WERI-Rb-1 (cell line): ENCODE results near the gene MORF4L2.
A peak's percentile ranks its signal among the peaks of the same experiment; 100 is the strongest.

Experiments
- DNase-seq: peaks from one replicate; pipeline ENCODE4 v3.0.0-alpha.2; 2020
- H3K27ac ChIP-seq: fragments of 250-450 bp; sonication (Bioruptor Pico); 2 replicates; pipeline ENCODE4 v1.5.1; 2020; ENCODE audit warnings: mild to moderate bottlenecking, moderate library complexity
- H3K27me3 ChIP-seq: fragments of 250-450 bp; sonication (Bioruptor Pico); 2 replicates; pipeline ENCODE4 v1.5.1; 2021; ENCODE audit warnings: mild to moderate bottlenecking, low read depth, moderate library complexity; ENCODE audit not compliant: insufficient read depth, severe bottlenecking
- H3K36me3 ChIP-seq: fragments of 250-450 bp; sonication (Bioruptor Pico); 2 replicates; pipeline ENCODE4 v1.5.1; 2020; ENCODE audit warnings: mild to moderate bottlenecking, moderate library complexity
- H3K4me3 ChIP-seq: 2 replicates; pipeline ENCODE4 v1.5.1; 2011; ENCODE audit warnings: low read depth, mild to moderate bottlenecking, control low read depth, low read length
- H3K9me3 ChIP-seq: fragments of 250-450 bp; sonication (Bioruptor Pico); 2 replicates; pipeline ENCODE4 v1.5.1; 2021; ENCODE audit warnings: mild to moderate bottlenecking, moderate library complexity; ENCODE audit not compliant: severe bottlenecking
- TF ChIP-seq, protein P1 (sequence below): IDR thresholded peaks from 2 replicates; pipeline ENCODE4 v1.5.1; 2011; ENCODE audit warnings: low read depth, mild to moderate bottlenecking, control low read depth, inconsistent platforms, low read length

The MORF4L2 gene, protein sequence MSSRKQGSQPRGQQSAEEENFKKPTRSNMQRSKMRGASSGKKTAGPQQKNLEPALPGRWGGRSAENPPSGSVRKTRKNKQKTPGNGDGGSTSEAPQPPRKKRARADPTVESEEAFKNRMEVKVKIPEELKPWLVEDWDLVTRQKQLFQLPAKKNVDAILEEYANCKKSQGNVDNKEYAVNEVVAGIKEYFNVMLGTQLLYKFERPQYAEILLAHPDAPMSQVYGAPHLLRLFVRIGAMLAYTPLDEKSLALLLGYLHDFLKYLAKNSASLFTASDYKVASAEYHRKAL

DNA sequence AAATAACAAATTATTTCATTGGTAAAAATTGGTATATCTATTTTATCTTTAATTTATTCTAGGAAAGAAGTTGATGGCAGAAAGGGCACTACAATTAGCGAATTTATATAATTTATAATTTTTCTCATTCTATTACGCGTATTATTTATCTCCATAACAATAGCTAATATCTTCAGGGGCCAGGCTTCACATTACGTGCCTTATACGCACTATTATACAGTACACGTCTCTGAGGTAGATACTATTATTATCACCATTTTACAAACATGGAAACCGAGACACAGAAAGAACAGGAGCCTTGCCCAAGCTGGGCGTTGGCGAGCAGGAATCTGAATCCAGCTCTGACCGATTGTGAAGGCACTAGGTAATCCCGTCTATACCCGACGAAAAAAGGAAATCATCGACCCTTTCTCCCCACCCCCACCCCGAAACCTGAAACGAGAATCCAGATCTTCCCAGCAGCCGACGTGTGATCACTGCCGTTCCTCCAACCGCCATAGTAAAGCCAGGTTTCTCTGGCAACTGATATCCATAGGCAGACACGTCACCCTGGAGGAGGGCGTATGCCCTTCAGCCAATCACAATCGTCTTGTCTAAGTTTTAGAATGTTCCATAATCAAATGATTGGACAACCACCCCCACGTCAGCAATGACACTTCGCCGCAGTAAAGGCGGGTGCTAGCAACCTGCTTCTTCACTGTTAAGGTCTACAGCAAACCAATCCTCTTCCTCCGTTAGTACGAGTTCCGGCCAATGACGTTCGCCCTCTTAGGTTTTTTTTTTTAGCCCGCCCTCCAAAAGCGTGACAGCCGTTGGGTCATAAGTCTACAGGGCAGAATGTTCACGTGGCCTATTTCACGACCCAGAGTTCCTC, at the start of gene MORF4L2:
Gene MORF4L2, minus strand, starts transcription at position 501 of the 874 bp plus-strand sequence. CDS start 9,672 bp downstream, outside the sequence.
- Histone ChIP-seq H3K36me3 (peaks cover 32% of the 10 kb centered on the region), H3K4me3 (peak within 1 kb of the TSS; percentile 70), H3K27ac (peak within 1 kb of the TSS; percentile 95), H3K9me3 (no peaks in the 10 kb centered on the region), H3K27me3 (no peaks in the 10 kb centered on the region)
- TF ChIP-seq, protein P1, sequence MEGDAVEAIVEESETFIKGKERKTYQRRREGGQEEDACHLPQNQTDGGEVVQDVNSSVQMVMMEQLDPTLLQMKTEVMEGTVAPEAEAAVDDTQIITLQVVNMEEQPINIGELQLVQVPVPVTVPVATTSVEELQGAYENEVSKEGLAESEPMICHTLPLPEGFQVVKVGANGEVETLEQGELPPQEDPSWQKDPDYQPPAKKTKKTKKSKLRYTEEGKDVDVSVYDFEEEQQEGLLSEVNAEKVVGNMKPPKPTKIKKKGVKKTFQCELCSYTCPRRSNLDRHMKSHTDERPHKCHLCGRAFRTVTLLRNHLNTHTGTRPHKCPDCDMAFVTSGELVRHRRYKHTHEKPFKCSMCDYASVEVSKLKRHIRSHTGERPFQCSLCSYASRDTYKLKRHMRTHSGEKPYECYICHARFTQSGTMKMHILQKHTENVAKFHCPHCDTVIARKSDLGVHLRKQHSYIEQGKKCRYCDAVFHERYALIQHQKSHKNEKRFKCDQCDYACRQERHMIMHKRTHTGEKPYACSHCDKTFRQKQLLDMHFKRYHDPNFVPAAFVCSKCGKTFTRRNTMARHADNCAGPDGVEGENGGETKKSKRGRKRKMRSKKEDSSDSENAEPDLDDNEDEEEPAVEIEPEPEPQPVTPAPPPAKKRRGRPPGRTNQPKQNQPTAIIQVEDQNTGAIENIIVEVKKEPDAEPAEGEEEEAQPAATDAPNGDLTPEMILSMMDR, result no peak
- peak; percentile 91 for DNase-seq

DNA sequence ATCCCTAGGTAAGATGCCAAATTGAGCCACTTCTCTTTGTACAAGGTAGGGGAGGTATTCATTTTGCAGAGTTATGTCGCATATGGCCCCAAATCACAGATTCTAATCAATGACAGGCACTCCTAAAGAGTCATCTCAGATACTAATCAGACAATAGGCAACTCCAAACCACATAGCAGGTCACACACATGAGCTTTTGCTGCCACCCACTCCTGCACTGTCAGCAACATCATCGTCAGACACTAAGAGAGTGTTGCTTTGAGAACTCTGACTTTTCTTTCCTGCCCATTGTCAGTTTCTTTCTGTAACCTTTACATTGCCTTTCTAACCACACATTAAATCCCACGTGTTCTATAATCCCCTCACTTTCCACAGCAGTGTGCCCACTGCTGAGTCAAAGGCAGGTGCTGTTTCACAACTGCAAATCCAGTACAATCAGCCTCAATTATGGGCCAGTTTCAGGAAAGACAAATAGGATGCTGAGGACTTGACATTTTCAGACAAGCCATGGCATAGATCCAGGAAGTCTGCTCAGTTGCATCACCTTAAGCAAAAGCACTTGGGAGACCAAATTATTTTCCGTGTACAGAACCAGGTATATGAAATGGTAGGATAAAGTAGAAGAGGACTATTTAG, 47.7 kb upstream of the MORF4L2 start:
- no peak overlapping the region for H3K27ac ChIP-seq
- H3K4me3 ChIP-seq, result no peak overlapping the region
- peaks cover 17% of the 10 kb centered on the region for H3K27me3 ChIP-seq
- H3K9me3 ChIP-seq, result no peaks in the 10 kb centered on the region
- TF ChIP-seq, protein P1, result no peak
- H3K36me3 ChIP-seq, result no peaks in the 10 kb centered on the region
- no peak for DNase-seq

DNA sequence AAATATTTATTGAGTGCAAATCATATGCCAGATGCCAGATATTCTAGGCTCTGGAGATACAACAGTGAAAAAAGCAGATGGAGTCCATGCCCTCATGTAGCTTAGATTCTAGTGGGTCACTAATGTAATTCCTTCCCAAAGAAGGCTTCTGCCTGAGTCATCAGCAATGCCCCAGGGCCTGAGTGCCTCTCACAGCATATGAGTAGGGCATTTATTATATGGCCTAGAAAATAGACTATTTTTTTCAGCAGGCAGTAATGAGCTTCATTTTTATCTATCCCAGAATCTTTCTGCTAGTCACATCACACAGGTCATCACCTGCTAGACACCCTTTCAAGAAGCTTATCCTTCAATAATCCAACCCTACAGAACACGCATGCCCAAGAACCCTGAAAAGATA, 46.5 kb upstream of the MORF4L2 start:
- TF ChIP-seq, protein P1, result no peak
- no peak overlapping the region for H3K27ac ChIP-seq
- H3K36me3 ChIP-seq, result no peaks in the 10 kb centered on the region
- H3K9me3 ChIP-seq, result no peaks in the 10 kb centered on the region
- no peak for DNase-seq
- no peak overlapping the region for H3K4me3 ChIP-seq
- peaks cover 16% of the 10 kb centered on the region for H3K27me3 ChIP-seq

DNA sequence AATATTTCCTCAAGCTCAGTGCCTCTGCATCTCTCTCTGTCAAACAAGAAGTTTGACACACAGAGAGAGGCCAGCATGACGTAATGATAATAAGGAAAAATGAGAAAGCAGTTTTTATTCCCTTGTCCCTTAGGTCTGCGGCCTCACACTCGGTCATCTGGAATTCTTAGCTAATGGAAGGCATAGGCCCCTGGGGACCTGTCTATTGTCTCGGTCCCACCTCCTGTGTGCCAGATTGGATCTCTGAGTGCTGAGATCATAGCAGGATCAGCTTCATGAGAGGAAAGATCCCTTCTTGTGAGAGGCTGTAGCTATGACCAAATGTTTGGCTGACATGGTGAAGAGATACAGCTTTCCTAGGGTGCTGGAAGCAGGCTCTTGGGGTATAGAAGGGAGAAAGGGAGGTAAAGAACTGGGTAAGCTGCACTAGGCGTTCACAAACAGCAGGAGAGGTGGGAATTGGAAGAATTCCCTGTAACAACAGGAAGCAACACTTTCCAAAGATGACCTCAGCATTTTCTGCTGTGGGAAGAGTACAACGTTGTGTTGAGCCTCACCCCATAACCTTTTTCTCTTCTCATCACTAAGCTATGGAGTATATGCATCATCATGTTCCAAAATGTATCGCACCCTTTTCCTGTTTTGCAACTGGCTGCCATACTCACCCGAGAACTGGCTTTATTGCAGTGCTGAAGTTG, 44.4 kb upstream of the MORF4L2 start:
- Histone ChIP-seq H3K27me3 (peaks cover 20% of the 10 kb centered on the region), H3K9me3 (no peaks in the 10 kb centered on the region), H3K36me3 (no peaks in the 10 kb centered on the region), H3K4me3 (no peak overlapping the region), H3K27ac (no peak overlapping the region)
- TF ChIP-seq, protein P1, result no peak
- no peak for DNase-seq

DNA sequence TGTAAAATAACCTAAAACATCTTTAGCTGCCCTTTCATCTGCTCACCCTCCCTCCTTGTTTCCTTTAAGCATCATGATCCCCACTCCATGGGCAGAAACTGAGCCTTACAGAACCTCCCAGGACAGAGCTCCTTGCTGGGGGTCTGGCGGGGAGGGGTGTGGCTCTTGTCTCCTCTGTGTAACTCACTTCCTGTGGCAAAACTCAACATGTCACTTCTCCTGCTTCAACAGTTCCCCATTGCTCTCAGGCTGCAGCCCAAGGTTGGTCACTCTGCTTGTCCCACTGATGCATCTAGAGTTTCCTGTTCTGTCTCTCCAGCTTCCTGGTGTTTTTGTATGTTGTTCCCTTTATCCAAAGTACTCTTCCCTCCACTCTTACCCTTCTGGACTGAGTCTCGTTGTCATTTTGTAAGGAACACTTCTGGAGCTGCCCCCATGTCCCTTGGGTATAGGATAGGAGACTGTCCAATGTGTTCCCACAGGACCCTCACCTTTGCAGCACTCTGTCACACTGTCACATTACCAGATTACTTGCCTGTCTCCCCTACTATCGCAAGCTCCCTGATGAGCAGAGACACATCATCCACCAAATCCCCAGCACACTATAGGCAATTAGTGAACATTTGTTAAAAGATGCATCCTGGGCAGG, 43.8 kb upstream of the MORF4L2 start:
- no peak for DNase-seq
- H3K9me3 ChIP-seq, result no peaks in the 10 kb centered on the region
- peaks cover 27% of the 10 kb centered on the region for H3K27me3 ChIP-seq
- no peak overlapping the region for H3K27ac ChIP-seq
- H3K4me3 ChIP-seq, result no peak overlapping the region
- no peaks in the 10 kb centered on the region for H3K36me3 ChIP-seq
- TF ChIP-seq, protein P1, result no peak
